ENCODE data around the gene OR5A2.
A peak's percentile ranks its signal among the peaks of the same experiment; 100 is the strongest.
"Not testable (repeated sequence)": the region's sequence is repeated elsewhere in the genome, so short reads cannot be mapped to it uniquely, and the experiment has no call there.

OR5A2 gene, protein sequence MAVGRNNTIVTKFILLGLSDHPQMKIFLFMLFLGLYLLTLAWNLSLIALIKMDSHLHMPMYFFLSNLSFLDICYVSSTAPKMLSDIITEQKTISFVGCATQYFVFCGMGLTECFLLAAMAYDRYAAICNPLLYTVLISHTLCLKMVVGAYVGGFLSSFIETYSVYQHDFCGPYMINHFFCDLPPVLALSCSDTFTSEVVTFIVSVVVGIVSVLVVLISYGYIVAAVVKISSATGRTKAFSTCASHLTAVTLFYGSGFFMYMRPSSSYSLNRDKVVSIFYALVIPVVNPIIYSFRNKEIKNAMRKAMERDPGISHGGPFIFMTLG

DNA sequence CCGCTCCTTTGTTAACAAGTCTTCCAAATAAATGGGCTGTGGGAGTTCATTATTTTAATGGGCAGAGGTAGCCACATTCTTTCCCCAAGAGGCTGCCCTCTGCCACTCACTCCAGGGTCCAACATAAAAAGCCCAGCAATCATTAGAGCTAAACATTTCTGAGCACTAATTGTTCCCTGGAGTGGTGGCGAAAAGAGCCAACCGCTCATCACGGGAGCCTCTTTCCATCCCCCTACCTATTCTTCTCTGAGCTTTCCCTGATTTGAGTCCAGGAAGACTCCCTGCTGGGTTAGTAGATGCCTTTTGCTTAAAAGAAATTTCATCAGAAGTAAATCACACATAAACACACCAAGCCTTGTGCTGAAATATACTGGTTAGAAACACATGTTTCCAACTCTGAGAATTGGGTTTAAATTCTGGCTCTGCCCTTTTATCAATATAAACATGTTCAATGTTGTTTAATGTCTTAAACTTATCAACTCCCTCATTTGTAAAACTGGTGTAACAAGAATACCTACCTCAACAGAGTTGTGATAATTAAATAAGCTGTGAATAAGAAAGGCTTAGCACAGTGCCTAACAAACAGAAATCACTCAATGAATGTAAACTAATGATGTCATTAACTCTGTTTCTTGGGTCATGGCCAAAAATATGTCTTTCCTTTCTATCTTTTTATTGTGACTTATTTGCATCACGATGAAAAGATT lies at the start of gene OR5A2:
OR5A2 (minus strand) TSS at position 53 of the 707 bp plus-strand sequence. CDS start 3,460 bp downstream, outside the sequence.
- DNase-seq (ENCODE audit: low spot score) = no peak

DNA sequence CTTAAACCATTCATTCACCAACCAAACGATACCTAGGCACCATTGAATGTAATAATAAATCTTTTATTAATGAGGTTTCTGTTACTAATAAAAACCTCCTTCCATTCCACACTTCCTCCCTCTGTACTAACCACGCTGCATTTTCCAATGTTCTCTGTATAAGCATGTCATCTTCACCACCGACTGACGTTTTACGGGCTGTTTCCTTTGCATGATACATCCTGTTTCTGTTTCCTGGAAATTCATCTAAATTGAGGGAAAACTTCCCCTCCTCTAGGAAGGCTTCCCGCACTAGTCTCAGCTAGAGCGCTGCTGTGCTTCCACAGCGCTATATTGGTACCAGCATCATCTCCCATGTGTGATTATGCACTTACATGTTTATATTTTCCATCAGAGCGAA lies 49.0 kb upstream of the OR5A2 start:
- DNase-seq (ENCODE audit: low spot score) = no peak

DNA sequence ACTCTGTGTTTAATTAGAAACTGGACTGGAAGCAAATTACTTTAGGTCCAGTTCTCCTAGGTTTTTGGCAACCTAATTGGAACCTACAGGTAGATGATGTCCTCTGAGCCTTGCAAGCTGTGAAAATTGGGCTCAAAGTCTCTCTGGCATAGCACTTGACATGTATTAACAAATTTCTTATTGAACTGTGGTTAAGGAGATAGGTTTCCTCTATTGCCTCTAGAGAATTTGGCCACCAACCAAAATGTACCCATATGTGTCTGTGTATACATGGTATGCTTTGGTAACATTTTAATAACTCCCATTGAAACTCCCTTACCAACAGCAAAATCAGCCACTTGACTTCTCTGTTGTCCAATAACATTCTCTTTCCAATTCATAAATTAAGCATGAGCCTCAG lies 46.8 kb upstream of the OR5A2 start, which contains the start of gene OR4D10:
OR4D10 (plus strand) TSS at position 301 of the 400 bp plus-strand sequence. CDS start 4,115 bp downstream, outside the sequence.
- no peak for DNase-seq (ENCODE audit: low spot score)

DNA sequence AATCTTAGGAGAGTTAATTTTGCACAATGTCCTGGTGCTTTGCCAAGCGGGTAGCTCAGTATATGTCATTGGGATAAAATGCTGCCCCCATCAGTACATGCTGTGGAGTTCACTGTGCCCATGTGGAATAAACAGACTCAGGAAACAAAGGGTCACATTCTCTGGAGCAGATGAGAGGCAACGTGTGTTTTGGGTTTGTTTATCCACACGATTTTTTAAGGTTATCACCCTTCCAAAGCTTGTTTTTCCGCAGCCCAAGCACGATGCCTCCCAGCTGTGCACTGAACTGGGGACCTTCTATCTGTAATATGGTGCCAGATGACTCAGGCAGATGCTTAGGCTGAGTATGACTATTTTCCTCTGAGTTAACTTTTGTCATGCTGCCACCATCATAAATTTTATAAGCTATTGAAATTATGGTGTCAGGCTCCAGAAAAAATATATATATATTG lies 37.0 kb upstream of the OR5A2 start:
- peak; percentile 27 for DNase-seq (ENCODE audit: low spot score)

DNA sequence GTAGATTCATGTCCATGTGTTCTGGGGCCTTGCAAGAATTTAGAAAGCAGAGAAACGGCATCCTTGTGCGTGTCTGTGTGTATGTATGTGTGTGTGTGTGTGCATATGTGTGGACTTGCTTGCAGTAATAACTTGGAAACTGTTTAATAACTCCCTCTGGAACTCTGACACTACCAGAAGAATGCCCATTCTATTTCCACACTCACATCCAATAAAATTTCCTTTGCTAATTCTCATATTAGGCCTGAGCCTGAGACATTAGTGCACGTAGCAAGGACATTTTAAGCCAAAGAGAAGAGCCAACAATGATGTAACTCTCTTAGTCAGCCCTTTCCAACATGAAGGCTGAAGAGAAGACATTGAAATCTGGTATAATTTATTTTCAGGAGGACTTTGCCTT lies 33.7 kb upstream of the OR5A2 start:
- DNase-seq (ENCODE audit: low spot score) = no peak

DNA sequence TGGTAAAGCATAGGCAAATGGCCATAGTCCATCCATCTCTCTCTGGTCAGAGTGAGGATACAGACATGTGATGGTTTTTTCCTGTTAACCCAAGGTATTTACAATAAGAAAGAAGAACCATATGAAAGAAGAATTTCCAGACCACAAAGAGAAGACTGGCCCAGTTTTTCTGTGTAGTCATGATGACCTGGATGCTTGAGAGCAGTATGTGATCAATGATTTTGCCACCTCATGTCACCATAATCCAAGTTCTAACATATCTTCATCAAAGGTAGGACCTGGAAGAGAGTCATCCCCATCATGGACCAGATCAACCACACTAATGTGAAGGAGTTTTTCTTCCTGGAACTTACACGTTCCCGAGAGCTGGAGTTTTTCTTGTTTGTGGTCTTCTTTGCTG lies 30.4 kb upstream of the OR5A2 start, which contains the start of gene OR4D6:
OR4D6 (plus strand) TSS at position 301 of the 400 bp plus-strand sequence; CDS start at position 301, 0 bp downstream.
- no peak for DNase-seq (ENCODE audit: low spot score)

DNA sequence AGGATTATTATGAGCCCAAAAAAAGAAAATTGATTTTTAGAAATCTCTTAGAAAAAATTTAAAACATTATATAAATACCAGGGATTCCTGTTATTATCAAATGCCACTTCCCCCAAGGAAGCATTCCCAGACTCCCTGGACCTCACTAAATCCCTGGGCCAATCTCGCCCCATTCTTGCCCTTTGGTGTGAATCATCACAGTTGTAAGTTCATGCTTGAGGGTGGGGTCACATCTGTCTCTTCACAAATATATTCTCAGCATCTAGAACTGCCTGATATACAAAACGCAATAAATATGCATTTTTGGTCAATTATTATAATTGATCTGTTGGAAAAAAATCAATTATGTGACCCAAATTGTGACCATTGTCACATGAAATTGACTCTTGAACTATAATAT lies 22.3 kb upstream of the OR5A2 start:
- no peak for DNase-seq (ENCODE audit: low spot score)

DNA sequence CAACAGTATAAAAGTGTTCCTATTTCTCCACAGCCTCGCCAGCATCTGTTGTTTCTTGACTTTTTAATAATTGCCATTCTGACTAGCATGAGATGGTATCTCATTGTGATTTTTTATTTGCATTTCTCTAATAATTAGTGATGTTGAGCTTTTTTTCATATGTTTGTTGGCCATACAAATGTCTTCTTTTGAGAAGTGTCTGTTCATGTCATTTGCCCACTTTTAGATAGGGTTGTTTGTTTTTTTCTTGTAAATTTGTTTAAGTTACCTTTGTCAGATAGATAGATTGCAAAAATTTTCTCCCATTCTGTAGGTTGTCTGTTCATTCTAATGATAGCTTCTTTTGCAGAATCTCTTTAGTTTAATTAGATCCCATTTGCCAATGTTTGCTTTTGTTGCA lies 19.4 kb upstream of the OR5A2 start:
- DNase-seq (ENCODE audit: low spot score) = not testable (repeated sequence)

DNA sequence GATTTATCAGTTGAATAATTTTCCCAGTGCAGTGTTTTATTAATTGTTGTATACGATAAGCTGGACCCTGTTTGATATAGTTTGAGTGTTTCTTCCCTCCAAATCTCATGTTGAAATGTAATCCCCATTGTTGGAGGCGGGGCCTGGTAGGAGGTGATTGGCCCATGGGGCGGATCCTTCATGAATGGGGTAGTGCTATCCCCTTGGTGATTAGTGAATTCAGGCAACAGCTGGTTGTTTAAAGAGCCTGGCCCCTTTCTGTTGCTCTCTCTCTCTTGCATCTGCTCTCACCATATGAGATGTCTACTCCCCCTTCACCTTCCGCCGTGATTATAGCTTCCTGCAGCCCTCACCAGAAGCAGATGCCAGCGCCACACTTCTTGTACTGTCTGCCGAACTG lies 11.6 kb upstream of the OR5A2 start:
- no peak for DNase-seq (ENCODE audit: low spot score)

DNA sequence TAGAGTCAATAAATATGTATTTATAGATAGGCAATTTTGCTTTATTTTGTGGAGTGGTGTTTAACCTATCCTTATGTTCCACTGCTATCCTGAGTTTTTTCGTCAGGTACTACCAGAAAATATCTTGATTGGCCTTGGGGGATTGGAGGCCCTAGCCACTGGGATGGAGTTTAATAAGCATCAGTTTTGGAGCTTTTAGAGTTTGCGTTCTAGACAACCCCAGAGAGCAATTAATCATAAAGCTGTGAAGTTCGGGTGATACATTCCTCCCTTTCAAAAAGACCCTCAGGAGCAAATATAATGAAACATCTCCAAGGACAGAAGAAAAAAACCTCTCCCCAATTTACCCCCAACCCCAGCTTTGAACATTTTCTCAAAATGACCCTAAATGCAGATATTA lies 10.0 kb upstream of the OR5A2 start, which contains the start of gene OR5A1:
OR5A1 (plus strand) TSS at position 301 of the 400 bp plus-strand sequence. CDS start 6,700 bp downstream, outside the sequence.
- no peak for DNase-seq (ENCODE audit: low spot score)

DNA sequence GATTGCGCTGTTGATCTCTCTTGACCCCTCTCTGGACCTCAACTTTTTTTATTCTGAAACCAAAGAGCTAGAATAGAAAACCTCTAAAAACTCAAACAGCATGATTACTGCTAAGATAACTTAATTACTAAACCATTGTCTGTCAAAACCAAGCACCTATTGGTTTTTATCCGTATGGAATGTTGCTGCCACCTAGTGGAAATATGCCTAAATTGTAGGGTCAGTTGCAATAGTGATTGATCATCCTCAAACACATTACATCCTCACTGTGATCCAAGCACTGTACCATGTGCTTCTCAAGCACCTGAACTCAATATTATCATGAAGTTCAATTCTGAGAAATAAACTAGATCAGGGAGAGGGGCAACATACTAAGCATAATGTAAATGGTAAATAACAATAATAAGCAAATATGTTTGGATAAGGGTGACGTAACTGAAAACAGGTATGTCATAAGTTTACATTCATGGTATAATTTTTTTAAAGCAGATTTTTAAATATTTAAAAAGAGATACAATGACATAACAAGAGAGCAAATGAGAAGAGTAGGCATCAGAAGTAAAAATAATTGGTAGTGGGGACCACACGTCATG lies 3.8 kb upstream of the OR5A2 start:
- DNase-seq (ENCODE audit: low spot score) = peak; percentile 56

DNA sequence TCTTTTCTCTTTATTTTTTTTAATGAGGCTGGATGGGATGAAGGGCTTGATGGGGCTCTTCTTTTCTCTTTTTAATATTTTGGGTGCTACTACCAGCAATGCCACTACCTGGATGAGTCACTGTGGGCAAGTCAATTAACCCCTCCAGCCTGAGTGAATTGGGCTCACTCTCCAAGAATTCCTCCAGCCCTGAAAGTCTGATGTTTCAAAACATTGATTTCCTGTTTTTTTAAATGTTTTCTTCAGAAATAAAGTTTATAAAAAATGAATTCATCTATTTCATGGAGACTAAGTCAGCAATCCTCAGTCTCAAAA lies 812 bp upstream of the OR5A2 start:
- DNase-seq (ENCODE audit: low spot score) = no peak

DNA sequence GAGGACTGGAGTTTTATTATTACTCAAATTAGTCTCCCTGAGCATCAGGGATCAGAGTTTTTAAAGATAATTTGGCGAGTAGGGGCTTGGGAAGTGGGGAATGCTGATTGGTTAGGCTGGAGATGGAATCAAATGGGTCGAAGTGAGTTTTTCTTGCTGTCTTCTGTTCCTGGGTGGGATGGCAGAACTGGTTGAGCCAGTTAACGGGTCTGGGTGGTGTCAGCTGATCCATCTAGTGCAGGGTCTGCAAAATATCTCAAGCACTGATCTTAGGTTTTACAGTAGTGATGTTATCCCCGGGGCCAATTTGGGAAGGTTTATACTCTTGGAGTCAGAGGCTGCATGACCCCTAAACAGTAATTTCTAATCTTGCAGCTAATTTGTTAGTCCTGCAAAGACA lies 1.1 kb downstream of the OR5A2 start:
- no peak for DNase-seq (ENCODE audit: low spot score)

DNA sequence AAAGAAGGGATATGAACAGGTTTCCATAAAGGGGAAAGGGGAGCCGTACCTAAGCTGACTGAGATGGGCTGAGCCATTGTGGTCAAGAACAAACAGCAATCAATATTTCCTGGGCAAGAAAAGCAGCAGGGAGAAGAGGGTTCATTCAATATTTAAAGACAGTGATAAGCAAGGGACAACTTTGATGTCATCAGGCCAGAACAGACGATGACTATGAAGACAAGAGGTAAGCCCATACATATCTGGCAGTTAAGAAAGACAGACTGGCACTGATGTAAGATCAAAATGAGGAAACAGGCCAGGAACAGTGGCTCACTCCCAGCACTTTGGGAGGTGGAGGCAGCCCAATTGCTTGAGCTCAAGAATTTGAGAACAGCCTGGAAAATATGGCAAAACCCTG lies 2.4 kb downstream of the OR5A2 start:
- no peak for DNase-seq (ENCODE audit: low spot score)

DNA sequence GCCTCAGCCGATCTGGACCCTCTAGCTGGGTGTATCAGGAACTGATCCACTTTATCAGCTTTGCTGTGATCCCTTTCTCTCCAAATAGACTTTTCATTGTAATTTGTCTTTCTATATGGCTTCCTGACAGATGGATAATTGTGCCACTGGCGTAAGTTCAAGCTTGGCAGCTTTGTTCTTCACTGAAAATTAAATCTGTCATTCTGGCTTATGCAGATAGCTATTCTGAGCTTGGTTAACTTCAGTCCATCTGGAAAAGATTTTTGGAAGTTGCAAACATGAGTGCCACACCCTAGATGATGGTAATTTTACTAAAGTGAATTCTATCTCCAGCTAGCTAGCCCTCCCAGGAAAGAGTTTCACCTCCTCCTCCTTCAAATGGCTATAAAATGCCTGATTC lies 8.1 kb downstream of the OR5A2 start:
- DNase-seq (ENCODE audit: low spot score) = no peak

DNA sequence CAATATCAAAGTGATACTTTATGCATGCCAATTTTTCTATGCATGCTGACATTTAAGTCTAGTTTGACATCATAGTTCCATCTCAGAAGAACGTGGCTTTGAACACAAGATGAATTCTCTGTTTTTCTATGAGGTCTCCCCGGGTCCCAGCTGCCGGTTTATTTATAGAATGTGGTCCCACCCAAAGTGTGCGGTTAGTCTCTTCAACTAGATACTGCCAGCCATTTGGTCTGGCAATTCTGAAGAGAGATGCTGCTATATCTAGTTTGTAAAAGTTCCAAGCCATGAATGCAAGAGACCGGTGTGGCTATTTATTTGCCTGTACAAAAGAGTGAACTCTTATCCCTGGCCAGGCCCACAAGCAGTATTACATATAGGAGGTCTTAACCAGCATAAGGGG lies 9.2 kb downstream of the OR5A2 start:
- no peak for DNase-seq (ENCODE audit: low spot score)

DNA sequence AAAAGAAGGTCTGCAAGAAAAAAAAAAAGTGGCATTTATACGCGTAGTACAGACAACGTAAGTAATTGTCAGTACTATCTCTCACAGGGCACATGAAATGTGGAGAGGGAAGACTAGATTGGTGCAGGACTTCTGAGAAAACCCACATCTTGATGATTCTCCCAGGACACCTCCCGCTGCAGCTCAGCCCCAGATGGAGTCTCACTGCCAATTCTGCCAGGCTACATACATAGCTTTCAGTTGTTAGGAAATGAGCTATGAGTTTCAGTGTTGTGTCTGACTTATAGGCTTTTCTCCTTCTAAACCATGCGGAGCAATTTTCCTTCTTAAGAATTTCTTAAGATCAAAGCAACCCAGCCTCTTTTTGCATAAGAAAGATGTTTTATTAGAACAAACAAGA lies 9.6 kb downstream of the OR5A2 start:
- no peak for DNase-seq (ENCODE audit: low spot score)

DNA sequence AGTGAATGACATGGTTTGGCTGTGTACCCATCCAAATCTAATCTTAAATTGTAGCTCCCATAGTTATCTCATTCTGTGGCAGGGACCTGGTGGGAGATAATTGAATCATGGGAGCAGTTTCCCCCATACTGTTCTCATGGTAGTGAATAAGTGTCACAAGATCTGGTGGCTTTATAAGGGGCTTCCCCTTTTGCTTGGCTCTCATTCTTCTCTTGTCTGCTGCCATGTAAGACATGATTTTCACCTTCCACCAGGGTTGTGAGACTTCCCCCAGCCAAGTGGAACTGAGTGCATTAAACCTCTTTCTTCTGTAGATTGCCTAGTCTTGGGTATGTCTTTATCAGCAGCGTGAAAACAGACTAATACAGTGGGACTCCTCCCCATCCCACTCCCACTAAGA lies 11.1 kb downstream of the OR5A2 start:
- DNase-seq (ENCODE audit: low spot score) = no peak

DNA sequence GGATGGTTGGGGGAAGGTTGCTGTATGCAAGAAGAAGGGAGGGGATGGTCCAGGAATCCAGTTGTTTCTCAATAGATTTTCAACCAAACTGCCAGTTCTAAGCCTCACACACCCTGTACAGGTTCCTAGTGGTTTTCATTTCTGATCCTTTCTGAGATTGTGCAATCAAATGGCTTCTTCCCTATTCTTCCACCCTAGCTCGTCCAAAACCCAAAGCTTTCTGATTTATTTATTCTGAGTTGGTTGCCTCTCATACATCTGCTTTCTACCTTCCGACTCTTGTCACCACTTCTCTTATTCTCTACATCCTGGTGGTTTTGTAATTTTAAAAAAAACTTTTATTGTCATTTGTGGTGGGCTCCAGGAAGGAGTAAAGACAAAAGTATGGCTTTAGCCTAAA lies 12.6 kb downstream of the OR5A2 start:
- no peak for DNase-seq (ENCODE audit: low spot score)

DNA sequence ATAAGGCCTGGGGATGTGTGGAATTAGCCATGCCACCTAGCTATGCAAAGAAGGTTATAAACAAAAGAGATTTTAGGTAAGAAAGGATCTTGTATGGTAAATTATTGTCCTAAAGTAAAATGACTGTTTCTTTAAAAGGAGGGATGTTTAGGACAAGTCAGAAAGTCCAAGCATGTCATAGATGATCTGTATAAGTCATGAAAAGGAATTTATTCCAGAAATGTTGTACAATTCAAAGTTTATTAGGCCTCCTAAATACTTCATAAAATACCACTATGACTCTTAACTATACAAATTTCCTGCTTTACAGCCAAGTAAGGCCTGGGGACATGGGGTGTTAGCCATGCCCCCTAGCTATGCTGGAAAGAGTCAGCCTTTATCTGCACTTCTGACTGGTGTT lies 22.7 kb downstream of the OR5A2 start:
- no peak for DNase-seq (ENCODE audit: low spot score)

DNA sequence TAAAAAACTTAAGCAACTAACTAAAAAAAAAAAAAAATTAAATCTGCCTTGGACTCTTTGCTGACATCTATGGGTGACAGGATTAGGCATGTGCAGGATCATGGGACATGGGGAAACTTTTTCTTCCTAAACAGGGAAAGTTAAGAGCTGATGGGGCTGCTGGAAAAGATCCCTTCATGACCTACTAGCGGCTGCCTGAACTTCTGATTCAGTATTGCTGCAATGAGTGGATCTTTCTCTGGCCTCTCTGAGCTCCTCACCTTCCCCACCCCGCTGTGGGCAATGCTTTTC lies 25.0 kb downstream of the OR5A2 start:
- no peak for DNase-seq (ENCODE audit: low spot score)

DNA sequence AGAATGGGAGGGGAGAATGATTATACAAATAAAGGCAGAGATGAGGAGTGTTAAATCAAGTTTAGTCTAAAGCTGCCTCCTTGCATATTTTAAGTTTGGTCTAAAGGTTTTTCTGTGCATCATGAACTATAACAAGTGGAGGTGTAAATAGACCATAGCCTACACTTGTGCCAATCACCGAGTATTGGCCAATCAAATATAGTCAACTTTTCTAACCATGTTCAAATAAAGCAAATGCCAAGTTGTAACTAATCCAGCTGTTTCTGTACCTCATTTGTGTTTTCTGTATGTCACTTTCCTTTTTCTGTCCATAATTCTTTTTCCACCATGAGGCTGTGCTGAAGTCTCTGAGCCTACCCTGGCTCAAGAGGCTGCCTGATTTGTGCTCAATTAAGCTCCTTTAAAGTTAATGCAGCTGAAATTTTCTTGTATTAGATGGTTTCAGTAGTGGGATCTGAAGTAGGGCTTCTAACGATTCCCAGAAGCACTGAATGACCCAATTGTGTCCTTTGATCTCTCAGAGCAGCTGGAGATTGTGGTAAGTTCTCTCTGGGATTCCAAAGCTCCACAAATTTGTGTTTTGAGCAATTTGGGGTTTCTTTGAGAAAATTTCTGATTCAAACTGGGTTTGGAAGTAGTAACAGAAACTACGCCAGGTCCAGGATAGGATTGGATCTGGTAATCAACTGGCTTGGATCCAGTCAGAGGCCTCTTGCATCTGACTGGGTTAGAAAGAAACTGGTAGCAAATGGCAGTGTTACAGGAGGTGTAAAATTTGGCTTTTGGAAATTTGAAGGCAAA lies 25.6 kb downstream of the OR5A2 start:
- no peak for DNase-seq (ENCODE audit: low spot score)
